Astrocyte of the cerebellum (primary cell): ENCODE measurements around the gene UACA.
"Not testable (repeated sequence)": the region's sequence is repeated elsewhere in the genome, so short reads cannot be mapped to it uniquely, and the experiment has no call there.

Experiments
- DNase-seq: peaks from one replicate; pipeline ENCODE4 v3.0.0-alpha.2; 2011; ENCODE audit warnings: low read depth
- H3K4me3 ChIP-seq: 2 replicates; pipeline ENCODE4 v1.5.1; 2011; ENCODE audit warnings: mild to moderate bottlenecking, low read depth, low read length, moderate library complexity
- in situ Hi-C: cut with HindIII; loops from 2 replicates; pipeline ENCODE4 v1.10.0; 2017; ENCODE audit warnings: low sequenced_read_pairs
- TF ChIP-seq, protein P1 (sequence below): IDR thresholded peaks from 2 replicates; pipeline ENCODE4 v1.5.1; 2012; ENCODE audit warnings: low read length, low read depth, moderate library complexity, mild to moderate bottlenecking; ENCODE audit errors: missing control alignments

The UACA gene

GRCh38 chr15:70670680-70671079, 92.7 kb downstream of the UACA start:
- no peak overlapping the region for H3K4me3 ChIP-seq
- DNase-seq = peak; percentile 8
- TF ChIP-seq, protein P1, sequence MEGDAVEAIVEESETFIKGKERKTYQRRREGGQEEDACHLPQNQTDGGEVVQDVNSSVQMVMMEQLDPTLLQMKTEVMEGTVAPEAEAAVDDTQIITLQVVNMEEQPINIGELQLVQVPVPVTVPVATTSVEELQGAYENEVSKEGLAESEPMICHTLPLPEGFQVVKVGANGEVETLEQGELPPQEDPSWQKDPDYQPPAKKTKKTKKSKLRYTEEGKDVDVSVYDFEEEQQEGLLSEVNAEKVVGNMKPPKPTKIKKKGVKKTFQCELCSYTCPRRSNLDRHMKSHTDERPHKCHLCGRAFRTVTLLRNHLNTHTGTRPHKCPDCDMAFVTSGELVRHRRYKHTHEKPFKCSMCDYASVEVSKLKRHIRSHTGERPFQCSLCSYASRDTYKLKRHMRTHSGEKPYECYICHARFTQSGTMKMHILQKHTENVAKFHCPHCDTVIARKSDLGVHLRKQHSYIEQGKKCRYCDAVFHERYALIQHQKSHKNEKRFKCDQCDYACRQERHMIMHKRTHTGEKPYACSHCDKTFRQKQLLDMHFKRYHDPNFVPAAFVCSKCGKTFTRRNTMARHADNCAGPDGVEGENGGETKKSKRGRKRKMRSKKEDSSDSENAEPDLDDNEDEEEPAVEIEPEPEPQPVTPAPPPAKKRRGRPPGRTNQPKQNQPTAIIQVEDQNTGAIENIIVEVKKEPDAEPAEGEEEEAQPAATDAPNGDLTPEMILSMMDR = no peak
- in situ Hi-C loops = no loop called here

- no peak overlapping the region for H3K4me3 ChIP-seq
- in situ Hi-C loops = no loop called here
- TF ChIP-seq, protein P1 = no peak
- no peak for DNase-seq
Measured at GRCh38 chr15:70669966-70670658, 93.2 kb downstream of the UACA start.

- H3K4me3 ChIP-seq = no peak overlapping the region
- no peak for DNase-seq
- in situ Hi-C loops = no loop called here
- TF ChIP-seq, protein P1 = no peak
Measured at GRCh38 chr15:70669006-70669602, 94.3 kb downstream of the UACA start.

- TF ChIP-seq, protein P1 = no peak
- in situ Hi-C loops = no loop called here
- H3K4me3 ChIP-seq = no peak overlapping the region
- DNase-seq = no peak
Measured at GRCh38 chr15:70665599-70665998, 97.8 kb downstream of the UACA start.

DNA sequence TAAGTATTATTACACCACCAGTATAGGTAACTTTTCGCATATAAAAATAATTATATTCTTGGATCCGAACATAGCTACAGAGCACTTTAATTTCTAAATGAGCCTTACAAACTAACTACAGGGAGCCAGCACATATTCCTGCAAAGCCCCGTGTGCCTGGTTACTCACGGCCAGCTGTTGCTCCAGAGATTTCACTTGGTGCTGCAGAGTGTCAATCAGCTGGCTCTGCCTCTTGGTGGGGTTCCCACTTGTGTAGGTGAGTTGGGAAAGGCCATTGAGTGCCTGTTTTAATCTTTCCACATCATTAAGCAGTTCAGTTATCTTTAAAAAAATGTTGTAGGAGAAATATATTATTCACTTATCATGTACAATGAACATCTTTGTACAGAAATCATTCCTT, 98.9 kb downstream of the UACA start:
- TF ChIP-seq, protein P1 = no peak
- H3K4me3 ChIP-seq = no peak overlapping the region
- in situ Hi-C loops = no loop called here
- no peak for DNase-seq

GRCh38 chr15:70663069-70663468, 100.3 kb downstream of the UACA start:
- in situ Hi-C loops, DNase-seq, H3K4me3 ChIP-seq: not testable (repeated sequence)

GRCh38 chr15:70659662-70660061, 103.7 kb downstream of the UACA start:
- in situ Hi-C loops = no loop called here
- H3K4me3 ChIP-seq = no peak overlapping the region
- no peak for DNase-seq
- TF ChIP-seq, protein P1 = no peak
